Colonic mucosa (tissue), 4 donors: ENCODE data around the gene NELFB. TPM values are rescaled to one million over a fixed set of nuclear protein-coding genes. Genes with fewer than 3 reads are reported as not detected.

ENCODE experiments used
- DNase-seq: peaks from one replicate; pipeline ENCODE4 v3.0.0-alpha.2; 2020
- H3K27ac ChIP-seq: fragments of 200-600 bp; one replicate; pipeline ENCODE4 v1.8.0; 2021
- H3K27me3 ChIP-seq: fragments of 200-600 bp; one replicate; pipeline ENCODE4 v1.8.0; 2021
- H3K36me3 ChIP-seq: fragments of 200-600 bp; one replicate; pipeline ENCODE4 v1.8.0; 2021
- H3K4me1 ChIP-seq: fragments of 200-600 bp; one replicate; pipeline ENCODE4 v1.8.0; 2021; ENCODE audit warnings: mild to moderate bottlenecking
- H3K4me3 ChIP-seq: fragments of 200-600 bp; one replicate; pipeline ENCODE4 v1.8.0; 2021
- H3K9ac ChIP-seq, 2 donors: one replicate each; pipeline ENCODE4 v1.7.0; 2013; ENCODE audit warnings: control low read depth in 2 of 2, low read depth in 2 of 2, low read length in 2 of 2
- H3K9me3 ChIP-seq: fragments of 200-600 bp; one replicate; pipeline ENCODE4 v1.8.0; 2021
- intact Hi-C: fragments of 100-400 bp; cut with DNase I; formaldehyde crosslinking; loops from one replicate; pipeline ENCODE4 v1.14.1; 2022
- total RNA-seq, 2 donors: library from RNA; stranded (reverse); fragmentation: NEBNext Ultra II Directional in 1 of 2; extraction: Animal tissue kit (Norgen Biotek cat#: 25700) in 1 of 2; gene quantifications; one replicate each; pipeline ENCODE4 v1.2.1, GENCODE V29; 2021
- TF ChIP-seq, protein P1 (sequence below): fragments of 200-600 bp; IDR thresholded peaks from one replicate; pipeline ENCODE4 v1.8.0; 2022; ENCODE audit warnings: antibody characterized with exemption, mild to moderate bottlenecking
- donor health status: healthy.
- donor health status: DM: no; HTN: no; CAD: no.
- donor health status: DM: no; HTN: no; CAD: no.

Gene NELFB
- total RNA-seq, 2 donors from 2014 or later = 62.1 to 87.1 TPM

DNA sequence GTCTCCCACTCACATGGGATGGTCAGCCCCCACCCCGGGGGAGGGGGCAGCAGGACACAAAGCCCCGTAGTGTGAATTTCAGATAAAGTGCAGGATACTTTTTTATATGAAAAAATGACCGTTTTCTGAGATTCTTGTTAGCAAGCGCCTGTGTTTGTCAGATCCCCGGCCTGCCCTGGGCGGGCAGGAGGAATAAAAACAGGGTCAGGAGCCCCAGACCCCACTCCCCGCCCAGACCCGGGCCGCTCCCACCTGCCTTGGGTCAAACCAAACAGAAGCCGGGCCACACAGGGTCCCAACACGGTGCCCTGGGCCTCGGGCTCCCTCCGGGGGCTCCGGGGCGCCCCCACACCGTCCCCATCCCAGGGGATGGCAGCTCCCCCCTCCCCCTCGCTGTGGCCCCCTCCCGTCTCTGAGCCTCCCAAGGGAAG, 60.5 kb downstream of the NELFB start:
- Histone ChIP-seq H3K9ac (no peak overlapping the region), H3K27ac (no peak overlapping the region), H3K9me3 (no peaks in the 10 kb centered on the region), H3K36me3 (no peaks in the 10 kb centered on the region), H3K27me3 (peaks cover 6% of the 10 kb centered on the region), H3K4me1 (peaks cover 5% of the 10 kb centered on the region), H3K4me3 (peak overlapping the region; percentile 33)
- TF ChIP-seq, protein P1, sequence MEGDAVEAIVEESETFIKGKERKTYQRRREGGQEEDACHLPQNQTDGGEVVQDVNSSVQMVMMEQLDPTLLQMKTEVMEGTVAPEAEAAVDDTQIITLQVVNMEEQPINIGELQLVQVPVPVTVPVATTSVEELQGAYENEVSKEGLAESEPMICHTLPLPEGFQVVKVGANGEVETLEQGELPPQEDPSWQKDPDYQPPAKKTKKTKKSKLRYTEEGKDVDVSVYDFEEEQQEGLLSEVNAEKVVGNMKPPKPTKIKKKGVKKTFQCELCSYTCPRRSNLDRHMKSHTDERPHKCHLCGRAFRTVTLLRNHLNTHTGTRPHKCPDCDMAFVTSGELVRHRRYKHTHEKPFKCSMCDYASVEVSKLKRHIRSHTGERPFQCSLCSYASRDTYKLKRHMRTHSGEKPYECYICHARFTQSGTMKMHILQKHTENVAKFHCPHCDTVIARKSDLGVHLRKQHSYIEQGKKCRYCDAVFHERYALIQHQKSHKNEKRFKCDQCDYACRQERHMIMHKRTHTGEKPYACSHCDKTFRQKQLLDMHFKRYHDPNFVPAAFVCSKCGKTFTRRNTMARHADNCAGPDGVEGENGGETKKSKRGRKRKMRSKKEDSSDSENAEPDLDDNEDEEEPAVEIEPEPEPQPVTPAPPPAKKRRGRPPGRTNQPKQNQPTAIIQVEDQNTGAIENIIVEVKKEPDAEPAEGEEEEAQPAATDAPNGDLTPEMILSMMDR = no peak
- intact Hi-C loops = no loop called here
- no peak for DNase-seq

DNA sequence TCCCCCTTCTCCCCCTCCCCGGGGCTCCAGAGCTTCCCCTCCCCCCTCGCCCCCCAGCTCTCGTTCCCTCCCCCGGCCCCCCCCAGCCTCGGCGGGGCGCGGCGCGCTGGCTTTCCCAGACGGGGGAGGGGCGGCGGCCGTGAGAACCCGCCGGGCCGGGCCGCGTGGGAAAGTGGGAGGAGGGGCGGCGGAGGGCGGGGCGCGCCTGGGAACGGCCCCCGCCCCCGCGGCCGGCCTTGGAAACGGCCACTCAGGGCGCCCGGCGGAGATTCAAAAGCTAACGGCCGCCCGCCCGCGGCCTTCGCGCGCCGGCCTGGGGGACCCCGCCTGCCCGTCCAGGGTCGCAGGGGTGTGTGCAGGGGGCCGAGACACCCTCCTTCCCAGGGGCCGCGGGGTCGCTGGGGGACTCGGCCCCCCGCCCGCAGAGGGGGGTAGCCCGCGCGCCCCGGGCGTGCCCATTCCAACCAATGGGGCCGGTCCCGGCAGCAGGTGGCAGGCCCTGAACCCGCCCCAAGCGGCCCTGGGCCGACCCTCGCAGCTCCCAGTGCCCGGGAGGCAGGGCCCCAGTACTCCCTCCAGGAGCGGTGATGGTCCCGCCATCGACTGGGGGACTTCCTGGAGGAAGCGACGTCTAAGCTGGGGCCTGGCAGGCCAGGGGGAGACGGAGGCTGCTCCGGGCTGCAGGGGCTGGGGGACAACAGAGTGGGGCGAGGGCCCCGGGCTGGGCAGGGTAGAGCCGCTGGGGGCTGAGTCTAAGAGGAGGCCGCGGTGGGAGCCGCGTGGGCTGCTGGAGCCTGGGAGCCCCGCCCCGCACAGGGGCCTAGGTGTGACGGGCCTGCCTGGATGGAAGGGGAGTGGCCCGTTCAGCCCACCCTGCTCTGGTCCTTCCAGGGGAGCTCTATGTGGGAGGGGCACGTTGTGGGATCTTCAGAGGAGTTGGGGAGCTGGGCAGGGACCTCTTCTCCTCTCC, 61.2 kb downstream of the NELFB start:
- Histone ChIP-seq H3K9me3 (no peaks in the 10 kb centered on the region), H3K27ac (no peak overlapping the region), H3K4me1 (peaks cover 5% of the 10 kb centered on the region), H3K4me3 (peak overlapping the region; percentile 33), H3K27me3 (peaks cover 6% of the 10 kb centered on the region), H3K9ac (peak overlapping the region; percentile 12 to 43), H3K36me3 (no peaks in the 10 kb centered on the region)
- peak; percentile 69 for DNase-seq
- intact Hi-C loops = no loop called here
- TF ChIP-seq, protein P1 = no peak

- H3K4me3 ChIP-seq = no peak overlapping the region
- no peak for DNase-seq
- intact Hi-C loops = no loop called here
- H3K36me3 ChIP-seq = no peaks in the 10 kb centered on the region
- peak overlapping the region in 1 of 2 donors; percentile 43 for H3K9ac ChIP-seq
- H3K27ac ChIP-seq = no peak overlapping the region
- TF ChIP-seq, protein P1 = no peak
- no peaks in the 10 kb centered on the region for H3K9me3 ChIP-seq
- H3K4me1 ChIP-seq = peaks cover 5% of the 10 kb centered on the region
- peaks cover 6% of the 10 kb centered on the region for H3K27me3 ChIP-seq
Observed at GRCh38 chr9:137317021-137317717, 62.0 kb downstream of the NELFB start.

- no peak overlapping the region for H3K4me3 ChIP-seq
- no peak overlapping the region for H3K9ac ChIP-seq
- peaks cover 6% of the 10 kb centered on the region for H3K27me3 ChIP-seq
- no peaks in the 10 kb centered on the region for H3K9me3 ChIP-seq
- no peak overlapping the region for H3K27ac ChIP-seq
- TF ChIP-seq, protein P1 = no peak
- no peaks in the 10 kb centered on the region for H3K36me3 ChIP-seq
- intact Hi-C loops = no loop called here
- no peak for DNase-seq
- H3K4me1 ChIP-seq = peaks cover 5% of the 10 kb centered on the region
Observed at GRCh38 chr9:137317718-137318511, 62.8 kb downstream of the NELFB start.

GRCh38 chr9:137318602-137319001, 63.5 kb downstream of the NELFB start:
- H3K27ac ChIP-seq = no peak overlapping the region
- H3K9ac ChIP-seq = no peak overlapping the region
- H3K9me3 ChIP-seq = no peaks in the 10 kb centered on the region
- no peaks in the 10 kb centered on the region for H3K36me3 ChIP-seq
- DNase-seq = no peak
- TF ChIP-seq, protein P1 = no peak
- intact Hi-C loops = no loop called here
- H3K4me3 ChIP-seq = no peak overlapping the region
- peaks cover 5% of the 10 kb centered on the region for H3K4me1 ChIP-seq
- peaks cover 6% of the 10 kb centered on the region for H3K27me3 ChIP-seq
